Measurements from ENCODE around the gene LHX4.

The LHX4 gene

DNA sequence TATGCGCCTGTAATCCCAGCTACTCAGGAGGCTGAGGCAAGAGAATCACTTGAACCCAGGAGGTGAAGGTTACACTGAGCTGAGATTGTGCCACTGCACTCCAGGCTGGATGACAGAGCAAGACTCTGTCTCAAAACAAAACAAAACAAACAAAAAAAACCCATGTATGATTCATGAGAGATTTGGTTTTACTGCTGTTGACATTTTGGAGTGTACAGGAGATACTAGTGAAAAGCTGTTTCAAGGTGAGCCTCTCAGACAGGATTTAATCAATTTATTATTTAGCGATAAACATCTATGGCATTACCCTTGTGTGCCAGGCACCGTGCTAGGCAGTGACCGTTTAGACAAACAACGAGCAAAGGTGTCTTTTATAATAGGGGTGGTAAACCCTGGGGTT lies 16.5 kb downstream of the LHX4 start:
- no peak for DNase-seq

DNA sequence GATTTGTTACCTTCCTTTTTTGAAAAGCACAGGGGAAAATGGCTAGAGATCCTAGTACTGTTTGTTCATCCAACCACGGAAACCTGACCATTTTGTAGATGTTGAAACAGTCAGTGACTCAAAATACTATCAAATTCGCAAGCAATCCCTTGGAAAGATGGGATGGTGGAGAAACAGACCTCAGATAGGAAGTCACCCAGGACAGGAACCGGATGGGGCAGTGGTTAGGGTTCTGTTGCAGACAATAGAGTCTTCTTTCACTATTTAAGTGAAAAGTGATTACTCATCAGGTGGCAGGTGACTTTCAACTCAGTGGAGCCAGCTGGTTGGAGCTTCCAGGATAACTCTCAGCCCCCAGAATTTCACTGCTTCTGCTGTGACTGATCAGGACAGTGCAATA lies 17.0 kb downstream of the LHX4 start:
- no peak for DNase-seq

DNA sequence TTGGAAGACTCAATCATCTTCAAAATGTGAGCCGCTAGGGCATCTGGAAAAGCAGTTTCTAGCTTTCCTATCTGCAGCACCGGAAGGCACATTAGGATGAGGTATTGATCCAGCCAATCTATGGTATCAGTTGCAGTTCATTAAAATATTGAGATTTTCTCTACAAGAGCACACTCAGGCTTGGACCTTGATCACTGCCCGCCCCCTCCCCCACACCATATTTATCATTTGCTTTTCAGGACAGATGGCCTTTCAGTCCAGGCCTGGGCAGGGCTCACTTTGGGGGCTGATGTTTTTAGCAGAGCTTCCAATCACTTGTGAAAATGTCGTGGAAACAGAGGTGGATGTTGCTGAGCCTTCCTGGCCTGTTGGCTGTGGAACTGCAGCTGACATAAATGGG lies 17.5 kb downstream of the LHX4 start:
- no peak for DNase-seq

DNA sequence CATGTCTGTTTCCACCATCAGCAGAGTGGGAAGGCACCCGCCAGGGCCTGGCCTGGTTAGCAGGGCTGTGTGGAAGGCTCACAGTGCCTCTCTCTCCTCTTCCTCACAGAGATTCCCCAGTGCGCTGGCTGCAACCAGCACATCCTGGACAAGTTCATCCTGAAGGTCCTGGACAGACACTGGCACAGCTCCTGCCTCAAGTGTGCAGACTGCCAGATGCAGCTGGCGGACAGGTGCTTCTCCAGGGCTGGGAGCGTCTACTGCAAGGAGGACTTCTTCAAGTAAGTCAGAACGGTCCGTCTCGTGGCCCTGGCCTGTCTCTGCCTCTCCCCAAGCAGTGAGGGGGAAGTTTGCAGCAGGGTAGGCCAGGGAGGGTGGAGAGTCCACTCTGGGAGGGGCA lies 18.1 kb downstream of the LHX4 start:
- DNase-seq, result no peak

DNA sequence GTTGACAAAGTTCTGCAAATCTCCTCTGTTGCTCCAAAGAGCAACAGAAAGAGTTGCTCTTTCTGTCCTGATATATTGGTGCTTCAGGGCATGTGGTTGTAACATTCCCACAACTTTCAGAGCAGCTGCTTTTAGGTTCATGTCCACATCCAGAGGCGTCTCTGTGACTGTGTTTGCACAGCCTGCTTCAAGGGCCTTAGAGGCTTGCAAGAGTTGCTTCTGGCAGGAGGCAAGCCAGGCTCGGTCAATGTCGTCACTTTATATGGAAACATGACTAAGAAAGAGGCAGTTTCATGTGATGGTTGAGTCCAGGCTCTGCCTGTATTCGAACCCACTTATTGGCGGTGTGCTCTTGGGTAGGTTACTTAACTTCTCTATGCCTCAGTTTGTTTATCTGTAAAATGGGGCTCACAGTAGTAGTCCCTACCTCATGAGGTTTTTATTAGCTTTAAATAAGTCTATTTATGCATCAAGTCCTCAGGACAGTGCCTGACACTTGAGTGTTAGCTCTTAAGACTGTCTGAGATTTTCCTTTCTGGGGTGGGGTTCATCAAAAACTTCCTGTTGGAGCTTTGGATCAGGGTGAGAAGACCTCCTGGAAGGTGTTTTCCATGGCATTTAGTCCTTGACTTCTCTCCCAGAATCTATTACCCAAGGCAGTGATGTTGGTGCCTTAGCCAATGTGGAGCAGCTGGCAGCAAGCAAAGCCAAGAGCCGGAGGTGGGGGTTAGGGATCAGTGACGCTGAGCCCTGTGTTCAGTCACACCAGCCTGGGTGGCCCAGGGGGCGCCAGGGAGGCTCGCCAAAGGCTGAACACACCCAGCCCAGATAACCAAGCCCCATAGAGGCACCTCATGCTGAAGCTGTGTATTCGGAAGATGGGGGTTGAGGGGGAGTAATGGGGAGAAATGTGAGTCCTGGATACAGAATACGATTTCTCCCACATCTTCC lies 18.9 kb downstream of the LHX4 start:
- no peak for DNase-seq

DNA sequence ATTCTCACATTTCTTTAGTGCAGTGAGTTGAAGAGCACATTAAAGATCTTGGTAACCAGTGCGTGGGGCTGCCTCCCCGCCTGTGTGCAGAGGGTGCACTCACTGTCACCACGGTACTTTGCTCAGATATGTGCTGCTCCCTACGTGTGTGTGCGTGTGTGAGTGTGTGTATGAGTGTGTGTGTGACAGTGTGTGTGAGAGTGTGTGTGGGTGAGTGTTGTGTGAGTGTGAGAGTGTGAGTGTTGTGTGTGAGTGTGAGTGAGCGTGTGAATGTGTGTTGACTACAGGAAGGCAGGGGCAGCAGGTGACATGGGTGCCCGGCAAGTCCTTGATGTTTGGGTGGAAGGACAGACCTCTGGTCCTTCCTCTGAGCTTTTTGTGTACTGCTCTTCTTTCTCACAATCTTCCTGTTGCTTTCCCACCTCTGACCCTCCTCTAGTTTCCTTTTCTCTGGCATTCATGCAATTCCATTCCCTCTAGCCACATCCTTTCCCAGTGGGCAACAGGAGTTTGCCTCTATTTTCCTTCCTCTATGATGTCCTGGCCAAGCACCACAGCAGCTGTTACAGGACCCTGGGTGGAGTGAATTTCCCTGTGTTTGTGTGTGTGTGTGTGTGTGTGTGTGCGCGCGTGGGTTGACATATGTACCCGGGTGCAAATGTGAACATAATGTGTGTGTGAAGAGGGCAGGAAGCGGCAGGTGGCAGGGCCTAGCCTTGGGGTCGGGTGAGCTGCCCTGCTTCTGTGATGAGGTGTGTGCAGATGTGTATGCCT lies 19.8 kb downstream of the LHX4 start:
- DNase-seq, result no peak

DNA sequence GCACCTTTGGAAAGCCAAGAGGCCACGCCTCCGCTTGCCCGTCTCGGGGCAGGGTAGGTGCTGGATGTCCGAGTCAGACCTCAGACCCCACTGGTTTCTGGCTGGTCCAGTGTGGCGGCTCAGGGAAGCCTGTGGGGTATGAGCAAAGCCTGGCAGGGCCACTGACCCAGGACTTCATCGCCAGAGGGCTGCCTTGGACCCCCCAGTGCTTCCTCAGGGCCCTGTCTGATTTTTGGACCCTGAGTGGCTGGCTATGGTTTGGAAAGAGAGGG lies 20.4 kb downstream of the LHX4 start:
- DNase-seq, result no peak

DNA sequence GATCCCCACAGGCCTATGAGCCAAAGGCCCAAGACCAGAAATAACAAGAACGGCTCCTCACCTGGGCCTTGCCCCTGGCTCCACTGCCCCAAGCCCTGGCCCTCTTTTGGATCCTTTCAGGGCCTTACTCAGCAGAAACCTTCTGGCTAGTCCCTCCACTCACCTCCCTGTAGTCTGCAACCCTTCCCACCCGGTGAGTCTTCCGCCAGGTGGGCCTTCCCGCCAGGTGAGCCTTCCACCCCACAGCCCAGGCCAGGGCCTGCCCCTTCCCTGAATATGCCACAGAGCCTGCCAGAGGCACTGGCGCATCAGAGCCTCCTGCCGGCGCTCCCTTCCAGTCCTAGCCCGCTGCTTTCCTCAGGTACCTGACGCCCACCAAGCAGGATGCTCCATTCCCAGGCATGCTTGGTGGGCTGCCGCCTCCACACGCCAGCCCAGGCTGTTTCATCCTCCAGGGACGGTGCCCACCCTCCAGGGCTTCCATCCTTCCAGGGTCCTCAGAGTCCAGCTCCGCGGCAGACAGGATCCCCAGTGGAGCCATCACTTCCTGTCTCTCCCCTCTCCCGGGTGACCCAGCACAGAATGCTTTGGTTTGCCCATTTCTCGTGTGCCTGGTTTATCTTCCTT lies 20.9 kb downstream of the LHX4 start:
- DNase-seq, result no peak

DNA sequence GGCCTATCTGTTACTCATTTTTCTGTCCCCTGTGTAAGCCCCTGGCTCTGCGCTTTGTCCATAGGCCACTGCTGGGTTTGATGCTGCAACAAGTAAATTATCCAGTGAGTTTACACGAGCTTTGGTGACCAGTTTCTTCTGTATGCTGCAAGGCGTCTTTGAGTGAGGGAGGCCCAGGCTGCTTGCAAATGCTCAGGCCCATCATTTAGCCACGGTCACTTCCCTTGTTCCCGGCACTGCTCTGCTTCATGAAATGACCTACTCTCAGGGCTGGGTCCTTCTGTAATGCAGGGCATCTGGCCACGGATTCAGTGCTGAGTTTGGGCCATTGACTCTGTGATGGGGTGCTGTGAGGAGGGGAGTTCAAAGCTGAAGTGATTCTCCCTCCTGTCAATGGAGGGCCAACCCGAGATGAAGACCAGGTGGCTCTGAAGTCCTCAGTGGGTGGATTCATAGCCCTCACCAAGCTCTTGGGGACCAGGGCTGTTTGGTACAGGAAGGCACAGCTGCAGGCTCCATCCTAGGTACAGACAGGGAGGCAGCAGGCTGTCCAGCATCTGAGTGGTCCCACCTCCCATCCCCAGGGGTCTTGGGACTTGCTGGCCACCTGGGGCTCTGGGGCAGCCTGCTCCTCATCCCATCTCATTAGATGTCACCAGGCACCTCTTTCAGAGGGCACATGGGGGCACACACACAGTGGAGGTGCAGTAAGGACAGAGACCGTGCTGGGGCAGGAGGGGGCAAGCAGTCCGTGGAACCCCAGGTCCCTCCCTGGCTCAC lies 21.7 kb downstream of the LHX4 start:
- no peak for DNase-seq

DNA sequence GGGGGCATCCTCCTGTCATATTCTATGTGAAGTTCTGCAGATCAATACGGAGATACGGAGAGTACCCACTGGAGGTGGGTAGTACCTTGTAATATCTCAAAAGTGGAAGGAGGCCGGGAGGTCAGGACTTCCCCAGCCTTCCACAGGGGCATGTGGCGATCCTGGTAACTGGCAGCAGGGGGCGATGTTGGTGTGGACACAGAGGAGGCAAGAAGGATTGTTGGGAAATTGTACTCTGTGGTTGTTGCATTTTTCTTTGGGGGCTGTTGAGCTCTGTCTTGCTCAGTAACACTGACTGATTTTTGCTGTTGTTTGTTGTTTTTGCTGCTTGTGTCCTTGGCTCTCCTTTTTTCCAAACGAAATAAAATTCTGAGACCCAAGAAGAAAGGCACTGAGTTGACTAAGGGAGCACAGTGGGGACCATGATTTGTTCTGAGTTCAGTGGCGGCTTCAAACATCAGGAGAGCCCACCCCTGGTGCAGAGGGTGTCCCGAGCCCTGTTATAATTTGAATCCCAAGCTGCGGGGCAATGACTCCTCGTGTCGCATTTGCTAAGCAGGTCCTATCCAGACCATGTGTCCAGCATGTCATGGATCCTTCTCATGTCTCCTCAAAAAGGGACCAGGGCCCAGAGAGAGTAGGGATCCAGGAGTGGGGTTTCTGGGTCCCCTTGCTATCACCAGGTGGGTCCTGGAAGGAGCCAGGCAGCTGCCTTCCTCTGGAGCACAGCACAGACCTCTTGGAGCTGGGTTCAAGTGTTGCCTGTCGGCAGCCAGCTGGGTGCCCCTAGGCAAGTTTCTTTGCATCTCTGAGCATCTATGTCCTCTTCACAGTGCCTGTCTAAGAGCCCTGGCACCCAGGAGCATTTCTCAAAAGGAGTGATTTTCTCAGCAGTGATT lies 22.8 kb downstream of the LHX4 start:
- peak in 1 of 2 experiments; percentile 23 for DNase-seq

DNA sequence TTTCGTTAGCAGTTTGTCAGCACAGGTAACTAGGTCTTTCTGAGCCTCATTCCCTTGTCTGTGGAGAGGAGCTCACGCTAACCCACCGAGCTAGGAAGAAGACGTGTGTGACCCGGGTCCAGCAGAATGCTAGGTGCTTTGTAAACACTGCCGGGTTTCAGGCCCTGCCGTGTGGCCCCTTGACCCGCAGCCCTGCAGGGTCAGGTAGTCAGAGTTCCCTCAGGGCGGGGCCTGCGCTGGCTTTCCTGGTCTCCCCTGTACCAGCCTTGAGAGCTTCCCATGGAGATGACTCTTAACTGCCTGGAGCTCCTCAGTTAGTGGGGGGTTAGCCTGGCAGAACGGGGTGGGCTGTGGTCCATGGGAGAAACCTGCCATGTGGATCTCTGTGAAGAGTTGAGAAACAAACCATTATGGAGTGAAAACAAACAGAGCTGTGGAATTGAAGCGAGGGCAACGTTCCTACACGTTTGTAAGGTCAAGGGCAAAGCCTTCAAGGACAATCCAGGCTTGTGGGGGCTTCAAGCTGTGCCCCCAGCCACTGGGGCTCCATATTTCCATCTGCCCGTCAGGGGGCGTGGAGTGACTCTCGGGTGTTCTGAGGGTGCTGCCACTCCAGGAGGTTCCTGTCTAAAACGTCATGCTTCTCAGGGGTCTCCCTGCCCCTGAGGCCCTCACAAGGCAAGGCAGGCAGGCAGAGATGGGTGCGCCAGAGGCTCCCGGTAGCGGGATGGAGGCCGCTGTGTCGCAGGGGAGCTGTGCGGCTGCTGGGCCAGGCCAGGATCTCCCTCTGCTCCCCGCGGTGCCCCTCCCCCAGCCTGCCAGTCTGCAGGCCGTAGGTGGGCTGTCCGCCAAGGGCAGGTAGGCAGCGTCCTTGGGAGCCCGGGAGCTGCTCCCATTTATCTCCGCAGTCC lies 23.8 kb downstream of the LHX4 start:
- no peak for DNase-seq

DNA sequence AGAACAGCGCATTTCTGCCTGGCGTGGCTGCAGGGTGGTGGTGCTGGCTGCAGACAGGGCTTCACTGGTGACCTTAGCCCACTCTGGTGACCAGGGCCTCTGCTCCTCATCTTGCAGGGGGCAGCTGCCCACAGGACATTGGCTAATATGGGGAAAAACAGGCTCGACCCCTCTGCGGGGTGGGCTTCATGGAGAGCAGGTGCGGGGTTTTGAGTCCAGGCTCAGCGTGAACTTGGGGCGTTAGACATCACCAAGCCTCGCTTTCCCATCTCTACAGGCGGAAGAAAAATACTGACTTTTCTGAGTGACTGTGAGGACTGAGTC lies 24.4 kb downstream of the LHX4 start:
- no peak for DNase-seq

DNA sequence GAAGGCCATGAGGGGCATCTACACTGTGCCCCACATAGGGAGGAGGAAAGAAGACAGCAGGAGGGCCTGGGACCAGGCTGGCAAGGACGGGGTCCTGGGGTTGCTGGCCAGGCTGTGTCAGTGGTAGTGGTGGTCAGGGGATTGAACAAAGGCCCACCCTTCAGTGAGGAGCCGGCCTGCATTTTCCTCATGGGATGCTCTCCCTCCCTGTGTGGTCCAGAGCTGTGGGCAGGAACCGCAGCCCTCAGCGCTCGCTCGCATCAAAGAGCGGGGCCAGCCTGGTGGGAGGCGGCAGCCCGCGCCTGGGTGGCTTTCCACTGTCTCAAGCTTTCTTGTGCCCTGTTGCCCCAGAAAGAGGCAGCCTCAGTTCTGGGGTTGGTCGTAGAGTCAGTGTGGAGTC lies 24.8 kb downstream of the LHX4 start:
- no peak for DNase-seq

DNA sequence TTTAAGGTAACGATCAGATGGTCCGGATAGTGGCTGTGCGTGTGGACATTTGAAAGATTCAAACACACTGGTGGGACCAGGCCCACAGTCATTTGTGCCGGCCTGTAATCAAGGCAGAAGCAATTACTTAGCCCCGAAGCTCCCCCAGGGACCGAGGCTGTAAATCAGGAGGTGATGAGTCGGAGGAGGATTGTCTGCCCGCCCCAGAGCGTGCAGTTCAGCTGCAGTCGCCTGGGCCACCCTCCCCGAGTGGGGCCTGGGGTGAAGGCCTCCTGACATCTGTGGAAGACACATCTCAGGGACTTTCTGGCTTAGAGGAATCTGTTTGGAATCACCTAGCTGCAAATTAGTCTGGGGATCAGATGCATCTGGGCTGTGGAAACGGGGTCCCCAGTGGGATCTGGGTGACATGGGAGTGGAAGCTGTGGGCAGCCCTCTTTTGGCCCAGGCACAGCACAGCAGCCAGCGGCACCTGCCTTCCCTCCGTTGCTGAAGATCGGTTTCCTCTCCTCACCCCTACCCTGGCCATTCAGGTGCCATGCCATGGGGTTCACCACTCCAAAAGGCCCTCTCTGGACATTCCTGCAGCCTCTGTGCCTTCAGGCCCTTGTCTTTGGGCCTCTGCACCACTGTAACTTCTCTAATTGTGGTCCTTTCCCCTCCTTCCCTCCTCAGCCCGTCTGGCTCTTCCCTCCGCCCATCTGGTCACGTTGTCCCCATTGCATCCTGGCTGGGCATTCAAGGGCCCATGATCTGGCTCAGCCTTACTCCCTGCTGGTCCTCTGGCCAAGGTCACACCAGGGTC lies 25.7 kb downstream of the LHX4 start:
- DNase-seq, result no peak

DNA sequence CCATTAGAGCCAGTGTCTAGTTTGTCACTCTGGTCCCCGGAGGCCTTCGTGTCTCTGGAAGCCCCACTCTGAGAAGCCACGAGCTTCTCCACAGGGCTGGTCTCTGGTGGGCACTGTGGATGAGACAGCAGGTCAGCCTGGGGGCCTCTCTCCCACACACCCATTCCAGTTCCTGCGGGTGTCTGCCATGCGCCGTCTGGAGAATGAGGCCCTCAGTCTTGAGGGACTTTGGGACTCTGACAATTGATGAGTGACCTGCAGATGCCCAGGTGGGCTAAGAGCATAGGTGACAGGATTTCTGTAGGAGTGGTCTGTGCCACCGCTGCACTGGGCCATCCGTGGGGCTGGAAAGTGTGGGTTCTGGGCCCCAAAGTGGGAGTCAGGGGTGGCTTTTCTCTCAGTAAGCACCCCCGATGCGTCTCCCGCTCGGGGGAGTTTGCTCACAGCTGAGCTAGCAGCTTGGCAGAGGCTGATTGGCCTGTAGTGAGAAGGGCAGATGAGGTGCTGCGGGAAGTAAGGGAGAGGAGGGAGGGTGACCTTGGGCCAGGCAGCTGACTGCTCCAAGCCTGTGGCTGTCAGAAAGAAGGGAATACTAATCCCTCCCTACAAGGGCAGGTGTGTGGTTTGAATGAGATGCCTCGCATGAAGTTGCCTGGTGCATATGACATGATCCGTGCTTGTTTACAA lies 26.4 kb downstream of the LHX4 start:
- DNase-seq, result no peak

DNA sequence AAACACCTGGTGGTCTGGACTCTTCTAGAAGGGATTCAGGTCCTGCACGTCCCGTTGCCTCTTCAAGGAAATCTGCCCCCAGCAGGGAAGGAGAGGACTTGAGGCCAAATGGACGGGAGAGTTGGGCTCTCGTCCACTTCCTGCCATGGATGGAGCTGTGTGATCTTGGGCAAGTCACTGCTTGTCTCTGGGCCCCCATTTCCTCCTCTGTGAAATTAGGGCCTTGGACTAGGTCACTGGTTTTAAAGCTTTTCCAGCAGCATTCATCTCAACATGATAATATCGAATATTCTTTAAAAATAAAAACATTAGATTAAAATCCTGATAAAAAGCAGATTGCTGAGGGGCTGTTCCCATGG lies 26.9 kb downstream of the LHX4 start:
- no peak for DNase-seq

DNA sequence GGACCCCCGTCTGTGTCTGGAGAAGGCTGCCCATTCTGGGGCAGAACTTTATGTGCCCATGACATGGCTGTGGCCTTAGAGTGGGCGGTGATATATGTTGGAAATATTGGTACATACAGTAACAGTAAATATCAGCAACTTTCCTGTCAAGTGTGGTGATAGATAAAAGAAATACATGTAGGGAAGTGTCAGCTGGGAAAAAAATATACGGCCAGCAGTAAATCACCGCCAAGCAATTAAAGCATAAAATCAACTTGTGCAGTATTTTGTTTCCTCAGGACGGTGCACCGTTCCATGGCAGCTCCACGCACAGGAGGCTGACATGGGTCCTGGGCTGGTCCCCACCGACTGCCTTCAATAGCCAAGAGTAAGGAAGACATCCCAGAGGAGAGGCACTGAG lies 27.4 kb downstream of the LHX4 start:
- DNase-seq, result no peak

DNA sequence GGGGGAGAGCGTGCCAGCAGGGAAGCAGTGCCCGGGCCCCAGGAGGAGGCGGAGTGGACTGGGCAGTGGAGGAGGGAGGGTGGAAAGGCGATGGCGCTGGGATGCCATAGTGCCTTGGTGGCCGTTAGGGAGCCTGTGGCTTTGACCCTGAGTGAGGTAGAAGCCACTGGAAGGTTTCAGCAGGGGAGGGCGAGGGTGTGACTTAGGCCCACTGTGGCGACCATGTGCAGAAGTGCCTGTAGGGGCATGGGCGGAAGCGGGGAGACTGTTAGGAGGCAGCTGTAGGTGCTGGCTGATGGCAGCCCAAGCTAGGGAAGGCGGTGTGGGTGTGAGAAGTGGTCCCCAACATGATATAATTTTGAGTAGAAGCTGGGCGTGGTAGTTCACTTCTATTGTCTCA lies 28.2 kb downstream of the LHX4 start:
- DNase-seq, result no peak

DNA sequence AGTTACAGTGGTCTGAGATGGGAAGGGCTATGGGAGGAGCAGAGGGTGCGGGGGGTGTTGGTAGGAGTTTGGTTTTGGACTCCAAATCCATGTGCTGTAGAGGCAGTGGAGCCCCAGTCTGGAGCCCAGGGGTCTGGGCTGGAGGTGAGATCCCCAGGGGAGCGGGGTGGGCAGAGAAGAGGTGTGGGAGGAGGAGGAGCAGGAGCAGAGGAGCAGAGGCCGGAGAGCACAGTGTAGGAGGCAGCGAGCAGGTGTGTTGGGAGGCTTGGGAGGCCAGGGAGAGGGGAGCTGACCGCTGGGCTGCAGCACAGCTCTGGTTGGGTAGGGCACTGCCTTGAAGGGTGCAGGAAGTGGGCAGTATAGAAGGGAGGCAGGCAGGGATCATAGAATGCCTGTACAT lies 28.9 kb downstream of the LHX4 start:
- no peak for DNase-seq
